Right renal pelvis (tissue), 4 donors: ENCODE data around the gene AARS1. TPM values are rescaled to one million over a fixed set of nuclear protein-coding genes. Genes with fewer than 3 reads are reported as not detected.
"Not testable (repeated sequence)": the region's sequence is repeated elsewhere in the genome, so short reads cannot be mapped to it uniquely, and the experiment has no call there.

ENCODE experiments used
- DNase-seq, 4 donors: peaks; one replicate each; pipeline ENCODE4 v3.0.0-alpha.2; 2013; ENCODE audit warnings: low read depth in 4 of 4, low spot score in 3 of 4, missing footprints in 1 of 4
- polyA plus RNA-seq, 4 donors: library from polyadenylated mRNA; unstranded; fragments of 120-200 nt; gene quantifications; one replicate each; pipeline ENCODE4 v1.2.1, GENCODE V29; 2013; ENCODE audit not compliant: insufficient read length in 4 of 4

AARS1 gene
- polyA plus RNA-seq, 4 donors = 81.8 to 89.9 (median 86.1) TPM

- not testable (repeated sequence) for DNase-seq
These were observed 63.3 kb downstream of the AARS1 start for GRCh38 chr16:70226024-70226423.

GRCh38 chr16:70225430-70225829 lies 63.9 kb downstream of the AARS1 start:
- DNase-seq = not testable (repeated sequence)

DNA sequence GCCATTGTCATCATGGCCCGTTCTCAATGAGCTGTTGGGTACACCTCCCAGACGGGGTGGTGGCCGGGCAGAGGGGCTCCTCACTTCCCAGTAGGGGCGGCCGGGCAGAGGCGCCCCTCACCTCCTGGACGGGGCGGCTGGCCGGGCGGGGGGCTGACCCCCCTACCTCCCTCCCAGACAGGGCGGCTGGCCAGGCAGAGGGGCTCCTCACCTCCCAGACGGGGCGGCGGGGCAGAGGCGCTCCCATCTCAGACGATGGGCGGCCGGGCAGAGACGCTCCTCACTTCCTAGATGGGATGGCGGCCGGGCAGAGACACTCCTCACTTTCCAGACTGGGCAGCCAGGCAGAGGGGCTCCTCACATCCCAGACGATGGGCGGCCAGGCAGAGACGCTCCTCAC lies 64.7 kb downstream of the AARS1 start:
- not testable (repeated sequence) for DNase-seq

DNA sequence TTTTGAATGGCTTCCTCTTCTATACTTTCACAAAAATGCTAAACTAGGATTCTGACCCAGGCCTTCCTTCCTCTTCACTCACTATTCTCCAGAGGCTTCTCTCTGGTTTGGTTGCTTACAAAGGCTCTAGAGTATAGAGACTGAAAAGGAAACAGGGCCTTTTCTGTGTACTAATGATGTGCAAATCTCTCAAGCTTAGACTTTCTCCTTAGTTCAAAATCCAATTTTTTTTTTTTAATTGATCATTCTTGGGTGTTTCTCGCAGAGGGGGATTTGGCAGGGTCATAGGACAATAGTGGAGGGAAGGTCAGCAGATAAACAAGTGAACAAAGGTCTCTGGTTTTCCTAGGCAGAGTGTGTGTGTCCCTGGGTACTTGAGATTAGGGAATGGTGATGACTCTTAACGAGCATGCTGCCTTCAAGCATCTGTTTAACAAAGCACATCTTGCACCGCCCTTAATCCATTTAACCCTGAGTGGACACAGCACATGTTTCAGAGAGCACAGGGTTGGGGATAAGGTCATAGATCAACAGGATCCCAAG lies 65.3 kb downstream of the AARS1 start:
- DNase-seq = not testable (repeated sequence)

DNA sequence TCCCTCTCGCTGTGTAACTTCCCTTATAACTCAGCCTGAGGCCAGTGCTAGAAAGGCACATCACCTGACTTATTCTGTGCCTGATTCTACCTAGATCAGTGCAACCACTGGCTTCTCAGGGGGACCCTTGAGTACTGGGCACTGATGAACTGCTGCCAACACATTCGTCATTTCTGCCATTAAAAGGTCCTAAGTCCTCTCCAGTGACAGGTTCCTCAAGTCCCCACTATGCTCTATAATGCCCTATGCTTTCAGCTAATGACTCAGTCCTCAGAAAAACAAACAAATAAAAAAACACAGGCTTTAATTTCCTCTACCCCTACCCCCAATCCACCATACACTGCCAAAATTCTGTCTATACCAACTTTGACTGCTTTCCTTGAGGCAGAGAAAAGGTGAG lies 66.1 kb downstream of the AARS1 start:
- DNase-seq = not testable (repeated sequence)

DNA sequence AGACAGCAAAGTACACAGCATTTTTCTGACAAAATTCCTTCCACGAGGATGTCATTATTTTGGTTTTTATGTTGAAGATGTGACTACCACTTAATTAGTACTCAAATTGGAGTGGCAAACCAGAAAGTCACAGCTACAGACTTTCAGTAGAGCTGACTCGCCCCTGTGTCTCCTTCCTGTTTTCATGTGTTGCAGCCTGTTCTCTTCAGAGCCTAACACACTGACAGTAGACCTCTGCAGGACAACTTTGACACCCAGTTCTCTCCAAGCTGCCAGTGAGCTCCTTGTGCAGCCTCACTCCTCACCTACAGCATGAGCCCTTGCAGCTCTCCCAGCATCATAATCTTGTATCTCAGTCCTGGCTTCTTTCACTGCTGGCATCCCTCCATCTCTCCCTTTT lies 66.7 kb downstream of the AARS1 start:
- DNase-seq = not testable (repeated sequence)

DNA sequence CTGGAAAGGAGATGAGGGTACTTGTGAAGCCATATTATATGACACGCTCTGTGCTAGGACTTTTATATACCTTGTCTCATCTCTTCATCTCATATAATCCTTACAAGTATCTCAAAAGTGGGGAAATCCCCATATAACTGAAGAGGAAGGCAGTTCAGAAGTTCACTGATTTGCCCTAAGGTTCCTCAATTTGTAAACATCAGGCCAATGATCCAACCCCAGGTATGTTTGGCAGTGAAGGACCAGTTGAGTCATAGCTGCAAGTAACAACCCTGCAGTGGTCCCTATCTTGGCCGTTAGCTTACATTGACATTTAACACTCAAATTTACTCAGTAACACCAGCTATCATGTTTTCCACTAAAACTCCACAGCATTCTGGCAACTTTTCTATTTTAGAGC lies 70.7 kb downstream of the AARS1 start:
- DNase-seq = not testable (repeated sequence)

DNA sequence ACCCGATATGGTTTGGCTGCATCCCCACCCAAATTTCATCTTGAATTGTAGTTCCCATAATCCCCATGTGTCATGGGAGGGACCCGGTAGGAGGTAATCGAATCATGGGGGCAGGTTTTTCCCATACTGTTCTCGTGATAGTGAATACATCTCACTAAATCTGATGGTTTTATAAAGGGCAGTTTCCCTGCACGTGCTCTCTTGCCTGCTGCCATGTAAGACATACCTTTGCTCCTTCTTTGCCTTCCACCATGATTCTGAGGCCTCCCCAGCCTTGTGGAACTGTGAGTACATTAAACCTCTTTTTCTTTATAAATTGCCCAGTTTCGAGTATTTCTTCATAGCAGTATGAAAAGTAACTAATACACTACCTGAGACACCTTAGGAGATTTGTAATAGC lies 82.9 kb downstream of the AARS1 start:
- DNase-seq = not testable (repeated sequence)

GRCh38 chr16:70204668-70205405 lies 84.5 kb downstream of the AARS1 start:
- DNase-seq = not testable (repeated sequence)

DNA sequence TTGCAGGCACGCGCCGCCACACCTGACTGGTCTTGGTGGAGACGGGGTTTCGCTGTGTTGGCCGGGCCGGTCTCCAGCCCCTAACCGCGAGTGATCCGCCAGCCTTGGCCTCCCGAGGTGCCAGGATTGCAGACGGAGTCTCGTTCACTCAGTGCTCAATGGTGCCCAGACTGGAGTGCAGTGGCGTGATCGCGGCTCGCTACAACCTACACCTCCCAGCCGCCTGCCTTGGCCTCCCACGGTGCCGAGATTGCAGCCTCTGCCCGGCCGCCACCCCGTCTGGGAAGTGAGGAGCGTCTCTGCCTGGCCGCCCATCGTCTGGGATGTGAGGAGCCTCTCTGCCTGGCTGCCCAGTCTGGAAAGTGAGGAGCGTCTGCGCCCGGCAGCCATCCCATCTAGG lies 85.3 kb downstream of the AARS1 start:
- DNase-seq = not testable (repeated sequence)

DNA sequence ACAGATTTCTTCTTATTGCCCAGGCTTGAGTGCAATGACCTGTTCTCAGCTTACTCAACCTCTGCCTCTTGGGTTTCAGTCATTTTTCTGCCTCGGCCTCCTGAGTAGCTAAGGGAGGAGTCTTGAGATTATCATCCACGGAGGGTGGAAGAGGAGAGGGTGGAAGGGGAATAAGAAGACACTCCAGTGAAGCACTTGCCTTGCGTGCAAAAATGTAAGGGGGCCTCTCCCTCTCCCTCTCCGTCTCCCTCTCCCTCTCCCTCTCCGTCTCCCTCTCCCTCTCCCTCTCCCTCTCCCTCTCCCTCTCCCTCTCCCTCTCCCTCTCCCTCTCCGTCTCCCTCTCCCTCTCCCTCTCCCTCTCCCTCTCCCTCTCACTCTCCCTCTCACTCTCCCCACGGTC lies 85.8 kb downstream of the AARS1 start:
- DNase-seq = not testable (repeated sequence)

Other genes with a start within 250 kb of the AARS1 start
- gene PDPR, start 175.2 kb downstream of the AARS1 start, polyA plus RNA-seq = 10 to 100 TPM; 26.7 to 49.5 (median 36.4) TPM
- 10 to 100 TPM; 43.0 to 76.2 (median 49.4) TPM for gene CLEC18C, start 115.7 kb downstream of the AARS1 start, polyA plus RNA-seq
- 10 to 100 TPM; 12.8 to 18.2 (median 15.6) TPM for gene EXOSC6, start 37.6 kb downstream of the AARS1 start, polyA plus RNA-seq
- gene DDX19B, start 9.7 kb upstream of the AARS1 start, polyA plus RNA-seq = 10 to 100 TPM; 35.6 to 43.6 (median 39.1) TPM
- 10 to 100 TPM; 45.1 to 52.6 (median 48.2) TPM for gene DDX19A, start 57.4 kb upstream of the AARS1 start, polyA plus RNA-seq
- 10 to 100 TPM; 25.0 to 34.7 (median 28.2) TPM for gene ST3GAL2, start 149.6 kb upstream of the AARS1 start, polyA plus RNA-seq
- gene FCSK, start 165.1 kb upstream of the AARS1 start, polyA plus RNA-seq = 10 to 100 TPM; 13.7 to 17.5 (median 14.2) TPM
- gene COG4, start 234.0 kb upstream of the AARS1 start, polyA plus RNA-seq = 10 to 100 TPM; 61.8 to 68.4 (median 66.2) TPM
- gene SF3B3, start 234.3 kb upstream of the AARS1 start, polyA plus RNA-seq = 100 to 1,000 TPM; 361 to 418 (median 369) TPM